Activated T-helper 17 cell treated with anti-CD3 and anti-CD28 coated beads, Interleukin-2, amount 50 U/mL, for 72 hours (primary cell): Measurements from ENCODE around the gene TIMD4. TPM values are rescaled to one million over a fixed set of nuclear protein-coding genes. Genes with fewer than 3 reads are reported as not detected.

ENCODE experiments used
- total RNA-seq, 2 donors: library from RNA; stranded (reverse); gene quantifications; one replicate each; pipeline ENCODE4 v1.2.3, GENCODE V29; 2022

Gene TIMD4
- total RNA-seq, 2 donors from 2014 or later = 0.67 to 1.3 TPM

Other genes with a start within 250 kb of the TIMD4 start
- under 1 TPM; 0.30 to 0.64 TPM for gene PPP1R2B, start 112.9 kb downstream of the TIMD4 start, total RNA-seq
- 1 to 10 TPM in 1 of 2 donors, not detected in 1; 1.5 TPM for gene HAVCR1, start 95.9 kb upstream of the TIMD4 start, total RNA-seq
- gene HAVCR2, start 145.8 kb upstream of the TIMD4 start, total RNA-seq = 10 to 100 TPM; 35.4 to 46.9 TPM
- gene MED7, start 179.6 kb upstream of the TIMD4 start, total RNA-seq = 10 to 100 TPM in 1 of 2 donors, 1 to 10 TPM in 1; 9.3 to 20.3 TPM
- gene GARIN3, start 203.0 kb upstream of the TIMD4 start, total RNA-seq = under 1 TPM; 0.09 to 0.85 TPM
- 100 to 1,000 TPM; 144 to 277 TPM for gene ITK, start 217.6 kb upstream of the TIMD4 start, total RNA-seq